ENCODE measurements around the gene FMN1.

Gene FMN1

DNA sequence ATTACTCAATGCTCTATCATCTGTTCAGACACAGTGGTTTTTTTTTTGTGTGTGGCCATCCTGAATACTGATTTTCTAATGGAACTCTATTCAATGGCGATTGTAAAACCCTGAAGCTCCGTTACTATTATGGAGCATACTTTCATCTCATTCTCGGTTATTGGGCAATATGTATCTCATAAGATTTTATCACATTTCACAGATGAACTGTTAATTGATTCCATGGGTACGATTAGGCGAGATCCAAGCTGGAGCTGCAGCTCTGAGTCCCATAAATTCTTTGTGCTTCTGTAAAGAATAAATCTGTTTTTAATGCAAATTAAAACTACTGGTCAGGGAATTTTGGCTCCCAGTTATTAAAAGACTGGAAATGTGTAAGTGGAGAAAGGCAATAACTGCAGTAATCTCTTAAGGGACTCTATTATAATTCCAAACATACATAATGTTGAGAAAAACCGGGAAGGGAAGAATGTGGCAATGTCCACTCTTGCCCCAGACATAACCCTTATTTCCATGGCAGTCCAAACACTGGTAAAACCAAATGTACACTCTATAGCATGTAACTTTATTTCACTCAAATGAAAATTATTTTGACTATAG, 394.5 kb downstream of the FMN1 start:
- DNase-seq: no peak

- DNase-seq: no peak
Observed at GRCh38 chr15:32796856-32797255, 397.7 kb downstream of the FMN1 start.

GRCh38 chr15:32794973-32795372, 399.5 kb downstream of the FMN1 start:
- DNase-seq: no peak

DNA sequence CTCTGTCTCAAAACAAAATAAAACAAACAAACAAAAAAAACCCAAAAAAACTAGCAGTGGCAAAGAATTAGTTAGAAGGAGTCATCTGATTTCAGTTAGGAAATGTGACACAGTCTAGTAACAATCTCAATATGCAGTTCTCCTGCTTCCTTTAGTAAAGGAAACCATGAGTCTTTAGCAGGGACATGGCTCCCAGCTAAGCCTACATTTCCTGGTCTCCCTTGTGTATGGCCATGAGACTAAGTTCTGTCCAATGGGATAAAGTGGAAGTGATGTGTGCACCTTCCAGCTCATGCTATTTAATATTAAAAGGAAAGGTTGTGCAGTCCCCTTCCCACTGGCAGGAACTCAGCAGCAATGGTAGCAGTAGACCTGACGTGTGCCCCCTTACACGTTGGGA, 402.1 kb downstream of the FMN1 start:
- no peak for DNase-seq

DNA sequence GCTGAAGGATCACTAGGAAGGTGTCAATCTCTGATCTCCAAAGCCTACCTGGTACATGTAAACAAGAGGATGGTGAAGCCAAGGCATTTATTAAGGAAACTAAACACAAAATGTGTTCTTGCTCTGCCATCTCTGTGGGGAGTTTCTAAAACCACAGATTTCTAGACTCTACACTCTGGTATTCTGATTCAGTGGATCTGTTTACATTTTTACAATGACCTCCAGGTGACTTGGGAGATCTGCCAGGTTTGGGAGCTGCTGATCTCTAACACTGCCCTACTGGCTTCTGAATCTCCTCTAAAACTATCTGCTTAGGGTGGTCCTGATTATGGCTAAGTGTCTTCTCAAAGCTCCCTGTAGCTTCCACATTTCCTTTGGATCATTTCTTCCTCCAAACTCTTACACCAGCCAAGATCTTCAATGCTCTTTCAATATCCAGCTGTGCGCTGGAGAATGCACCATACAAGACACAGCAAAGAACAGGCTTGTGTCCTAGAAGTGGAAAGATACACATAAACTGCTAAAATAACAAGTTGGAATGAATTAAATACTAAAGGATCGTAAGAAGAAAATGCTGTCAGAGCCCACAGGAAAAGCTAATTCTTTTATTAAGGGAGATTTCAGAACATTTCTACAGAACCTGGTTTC, 404.0 kb downstream of the FMN1 start:
- no peak for DNase-seq

- no peak for DNase-seq
Observed at GRCh38 chr15:32787949-32788348, 406.6 kb downstream of the FMN1 start.

- no peak for DNase-seq
Observed at GRCh38 chr15:32786906-32787305, 407.6 kb downstream of the FMN1 start.

DNA sequence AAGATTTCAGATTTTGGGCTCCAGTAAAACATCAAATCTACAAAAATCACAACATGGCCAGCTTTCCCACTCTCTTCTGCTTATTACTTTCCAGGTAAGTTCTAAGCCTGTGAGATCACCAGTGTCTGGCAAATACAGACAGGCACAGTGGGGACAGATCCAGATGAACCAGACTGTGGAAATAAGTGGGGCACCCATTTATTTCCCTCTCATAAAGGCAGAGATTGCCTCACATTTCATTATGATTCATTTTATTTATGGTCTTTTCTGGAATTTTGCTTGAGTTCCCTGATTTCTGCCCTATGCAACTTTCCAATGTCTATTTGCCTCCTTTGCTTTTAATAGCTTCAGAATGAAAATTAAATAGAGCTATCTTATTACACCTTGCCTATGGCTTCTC, 409.9 kb downstream of the FMN1 start:
- DNase-seq: no peak

- DNase-seq: no peak
Observed at GRCh38 chr15:32781781-32782180, 412.7 kb downstream of the FMN1 start.

GRCh38 chr15:32778391-32779176, 415.9 kb downstream of the FMN1 start:
- DNase-seq: no peak

DNA sequence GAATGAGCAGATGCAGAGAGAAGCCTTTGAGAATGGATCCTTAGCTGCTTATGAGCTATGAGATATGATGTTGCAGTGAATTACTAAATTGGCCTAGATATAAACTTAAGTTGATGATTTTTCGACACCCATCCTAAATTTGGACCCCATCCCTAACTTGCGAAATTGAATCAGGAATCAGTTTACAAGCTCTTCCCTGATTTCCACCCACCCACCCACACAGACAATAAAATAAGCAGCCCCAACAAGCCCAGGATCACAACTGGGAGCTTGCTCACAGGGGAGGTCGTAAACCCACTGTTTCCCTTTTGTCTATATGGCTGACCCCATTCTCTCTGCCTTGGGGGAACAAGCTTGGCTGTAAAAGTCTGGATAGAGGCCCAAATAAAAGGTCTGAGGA, 419.4 kb downstream of the FMN1 start:
- no peak for DNase-seq

- DNase-seq: no peak
Observed at GRCh38 chr15:32774022-32774421, 420.5 kb downstream of the FMN1 start.

GRCh38 chr15:32767236-32767635, 427.3 kb downstream of the FMN1 start:
- DNase-seq: no peak

GRCh38 chr15:32766101-32766500, 428.4 kb downstream of the FMN1 start:
- DNase-seq: no peak

DNA sequence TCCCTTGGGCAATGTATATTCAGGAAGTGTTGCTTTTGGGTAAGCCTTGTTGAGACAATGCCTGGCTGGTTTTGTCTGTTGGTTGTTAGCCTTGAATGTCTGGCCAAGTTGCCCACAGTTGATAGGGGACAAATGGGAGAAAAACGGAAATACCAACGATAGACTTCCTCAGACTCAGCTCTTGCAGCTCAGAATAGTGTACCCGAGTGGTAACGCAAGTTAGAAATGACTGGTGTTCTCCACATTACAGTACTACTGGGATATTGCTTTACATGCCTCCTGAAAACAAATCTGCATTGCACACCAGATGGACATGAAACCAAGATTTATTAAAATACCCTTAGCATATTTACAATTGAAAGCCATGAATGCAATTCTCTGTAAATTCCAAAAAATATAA, 429.3 kb downstream of the FMN1 start:
- DNase-seq: no peak

GRCh38 chr15:32763295-32763694, 431.2 kb downstream of the FMN1 start:
- DNase-seq: no peak

DNA sequence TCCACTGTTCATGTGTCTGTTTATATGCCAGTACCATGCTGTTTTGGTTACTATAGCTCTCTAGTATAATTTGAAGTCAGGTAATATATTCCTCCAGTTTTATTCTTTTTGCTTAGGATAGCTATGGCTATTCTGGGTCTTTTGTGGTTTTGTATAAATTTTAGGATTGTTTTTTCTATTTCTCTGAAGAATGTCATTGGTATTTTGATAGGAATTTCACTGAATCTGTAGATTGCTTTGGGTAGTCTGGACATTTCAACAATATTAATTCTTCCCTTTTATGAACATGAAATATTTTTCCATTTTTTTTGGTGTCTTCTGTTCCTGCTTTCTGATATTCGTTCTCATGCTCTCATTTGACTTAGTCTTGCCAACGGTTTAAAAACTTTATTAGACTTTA, 437.1 kb downstream of the FMN1 start:
- no peak for DNase-seq

GRCh38 chr15:32750979-32751378, 443.5 kb downstream of the FMN1 start:
- DNase-seq: no peak

DNA sequence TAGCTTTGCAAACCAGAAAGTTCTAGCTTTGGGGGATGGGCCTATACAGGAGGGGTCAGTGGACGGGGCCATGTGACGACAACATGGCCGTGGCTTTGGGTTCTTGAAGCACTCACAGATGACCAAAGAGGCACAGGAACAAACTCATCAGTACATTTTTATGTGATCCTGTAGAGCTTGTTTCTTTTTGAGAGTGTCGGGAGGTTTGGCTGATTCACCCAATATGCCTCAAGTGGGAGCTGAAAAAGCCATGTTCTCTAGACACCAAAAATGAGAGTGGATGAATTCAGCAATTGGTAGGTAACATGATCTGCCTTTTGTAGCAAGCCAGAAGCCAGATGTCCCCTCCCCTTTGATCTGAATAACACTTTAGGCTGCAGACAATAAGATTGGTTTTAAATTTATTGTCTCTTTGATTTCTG, 446.6 kb downstream of the FMN1 start:
- no peak for DNase-seq

- no peak for DNase-seq
Observed at GRCh38 chr15:32746116-32746857, 448.2 kb downstream of the FMN1 start.

DNA sequence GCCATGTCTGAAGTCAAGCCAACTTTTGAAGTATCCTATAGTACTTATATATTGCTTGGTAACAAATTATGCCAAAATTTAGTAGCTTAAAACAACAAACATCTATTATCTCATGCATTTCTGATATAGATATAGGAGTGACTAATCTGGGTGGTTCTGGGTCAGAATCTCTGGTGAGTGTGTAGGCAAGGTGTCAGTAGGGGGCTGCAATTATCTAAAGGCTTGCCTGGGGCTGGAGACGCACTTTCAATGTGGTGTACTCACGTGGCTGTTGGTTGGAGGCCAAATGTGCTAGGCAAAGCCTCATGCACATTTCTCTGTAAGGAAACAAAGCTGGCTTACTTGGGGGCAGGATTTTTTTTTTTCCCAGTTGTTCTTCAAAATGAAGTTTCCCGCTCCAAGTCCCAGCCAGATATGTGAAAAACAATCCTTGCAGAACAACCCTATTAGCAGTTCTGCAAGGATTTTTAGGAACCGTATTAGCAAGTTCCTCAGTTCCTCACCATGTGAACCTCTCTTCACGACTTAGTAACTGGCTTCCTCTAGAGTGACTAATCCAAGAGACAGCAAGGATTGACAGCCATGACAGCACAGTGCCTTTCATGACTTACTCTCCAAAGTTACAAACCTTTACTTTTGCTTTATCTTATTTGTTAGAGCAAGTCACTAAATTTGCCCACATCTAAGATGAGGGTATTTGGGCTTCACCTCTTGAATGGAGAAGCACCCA, 450.9 kb downstream of the FMN1 start:
- DNase-seq: no peak

- DNase-seq: no peak
Observed at GRCh38 chr15:32739522-32740063, 454.9 kb downstream of the FMN1 start.

DNA sequence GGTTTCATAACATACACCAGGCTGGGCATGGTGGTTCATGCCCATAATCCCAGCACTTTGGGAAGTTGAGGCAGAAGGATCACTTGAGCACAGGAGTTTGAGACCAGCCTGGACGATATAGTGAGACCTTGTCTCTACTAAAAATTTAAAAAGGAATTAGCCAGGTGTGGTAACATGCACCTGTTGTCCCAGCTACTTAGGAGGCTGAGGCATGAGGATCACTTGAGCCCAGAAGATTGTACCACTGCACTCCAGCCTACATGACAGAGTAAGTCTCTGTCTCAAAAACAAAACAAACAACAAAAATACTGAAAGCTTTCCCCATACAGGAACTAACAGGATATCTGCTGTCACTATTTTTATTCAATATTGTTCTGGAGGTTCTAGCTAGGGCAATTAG, 455.8 kb downstream of the FMN1 start:
- DNase-seq: no peak
